Suprapubic skin (tissue), 4 donors: ENCODE measurements around the gene TEX22.

ENCODE experiments used
- EP300 ChIP-seq: sonication (generic); formaldehyde crosslinking; IDR thresholded peaks from one replicate; pipeline ENCODE4 v1.6.1; 2017; ENCODE audit warnings: antibody characterized with exemption
- POLR2A ChIP-seq, 2 donors: fragments of 450-650 bp; IDR thresholded peaks; one replicate each; pipeline ENCODE4 v1.6.1; 2017; ENCODE audit warnings: antibody characterized with exemption in 2 of 2, mild to moderate bottlenecking in 2 of 2, moderate library complexity in 2 of 2
- POLR2AphosphoS5 ChIP-seq, 3 donors: sonication (generic); formaldehyde crosslinking; IDR thresholded peaks; one replicate each; pipeline ENCODE4 v1.6.1; 2017; ENCODE audit warnings: antibody characterized with exemption in 3 of 3
- TF ChIP-seq, protein P1 (sequence below), 2 donors: fragments of 200-600 bp in 1 of 2; fragments of 450-650 bp in 1 of 2; sonication (generic) in 1 of 2; IDR thresholded peaks; one replicate each; pipeline ENCODE4 v1.5.1; 2016 to 2019; ENCODE audit warnings: antibody characterized with exemption in 2 of 2, mild to moderate bottlenecking in 1 of 2, moderate library complexity in 1 of 2

DNA sequence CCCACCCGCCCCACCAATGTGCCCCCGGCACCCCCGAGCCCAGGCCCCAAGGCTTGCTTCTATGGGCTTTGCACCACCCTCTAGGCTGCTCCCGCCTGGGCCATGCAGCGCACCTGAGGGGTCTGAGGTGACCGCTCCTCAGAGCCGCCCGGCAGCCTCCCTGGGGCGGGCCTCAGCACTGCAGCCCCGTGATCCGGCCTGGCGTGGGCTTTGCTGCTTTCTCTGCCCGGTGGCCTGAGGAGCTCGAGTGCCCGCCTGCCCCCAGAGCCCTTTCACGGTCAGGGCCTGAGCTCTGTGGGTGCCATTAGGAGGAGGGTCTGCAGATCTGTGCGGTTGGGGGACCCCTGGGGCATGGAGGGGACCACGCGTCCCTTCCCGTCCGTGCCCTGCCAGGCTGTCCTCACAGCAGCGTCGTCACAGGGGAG is 27.5 kb downstream of the TEX22 start:
- TF ChIP-seq, protein P1, sequence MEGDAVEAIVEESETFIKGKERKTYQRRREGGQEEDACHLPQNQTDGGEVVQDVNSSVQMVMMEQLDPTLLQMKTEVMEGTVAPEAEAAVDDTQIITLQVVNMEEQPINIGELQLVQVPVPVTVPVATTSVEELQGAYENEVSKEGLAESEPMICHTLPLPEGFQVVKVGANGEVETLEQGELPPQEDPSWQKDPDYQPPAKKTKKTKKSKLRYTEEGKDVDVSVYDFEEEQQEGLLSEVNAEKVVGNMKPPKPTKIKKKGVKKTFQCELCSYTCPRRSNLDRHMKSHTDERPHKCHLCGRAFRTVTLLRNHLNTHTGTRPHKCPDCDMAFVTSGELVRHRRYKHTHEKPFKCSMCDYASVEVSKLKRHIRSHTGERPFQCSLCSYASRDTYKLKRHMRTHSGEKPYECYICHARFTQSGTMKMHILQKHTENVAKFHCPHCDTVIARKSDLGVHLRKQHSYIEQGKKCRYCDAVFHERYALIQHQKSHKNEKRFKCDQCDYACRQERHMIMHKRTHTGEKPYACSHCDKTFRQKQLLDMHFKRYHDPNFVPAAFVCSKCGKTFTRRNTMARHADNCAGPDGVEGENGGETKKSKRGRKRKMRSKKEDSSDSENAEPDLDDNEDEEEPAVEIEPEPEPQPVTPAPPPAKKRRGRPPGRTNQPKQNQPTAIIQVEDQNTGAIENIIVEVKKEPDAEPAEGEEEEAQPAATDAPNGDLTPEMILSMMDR (IDR thresholded peaks at IDR 0.05) = no peak
- TF ChIP-seq EP300 (no peak), POLR2A (IDR thresholded peaks at IDR 0.05) (no peak), POLR2AphosphoS5 (IDR thresholded peaks at IDR 0.05) (no peak)
